GM19328 (cell line): Measurements from ENCODE around the gene SLC29A4.

Experiments
- ATAC-seq: cut with Tn5 transposase; IDR thresholded peaks from one replicate; pipeline ENCODE4 v1.9.1; 2021; ENCODE audit warnings: mild to moderate bottlenecking, moderate library complexity; ENCODE audit not compliant: unreplicated experiment

SLC29A4 gene

DNA sequence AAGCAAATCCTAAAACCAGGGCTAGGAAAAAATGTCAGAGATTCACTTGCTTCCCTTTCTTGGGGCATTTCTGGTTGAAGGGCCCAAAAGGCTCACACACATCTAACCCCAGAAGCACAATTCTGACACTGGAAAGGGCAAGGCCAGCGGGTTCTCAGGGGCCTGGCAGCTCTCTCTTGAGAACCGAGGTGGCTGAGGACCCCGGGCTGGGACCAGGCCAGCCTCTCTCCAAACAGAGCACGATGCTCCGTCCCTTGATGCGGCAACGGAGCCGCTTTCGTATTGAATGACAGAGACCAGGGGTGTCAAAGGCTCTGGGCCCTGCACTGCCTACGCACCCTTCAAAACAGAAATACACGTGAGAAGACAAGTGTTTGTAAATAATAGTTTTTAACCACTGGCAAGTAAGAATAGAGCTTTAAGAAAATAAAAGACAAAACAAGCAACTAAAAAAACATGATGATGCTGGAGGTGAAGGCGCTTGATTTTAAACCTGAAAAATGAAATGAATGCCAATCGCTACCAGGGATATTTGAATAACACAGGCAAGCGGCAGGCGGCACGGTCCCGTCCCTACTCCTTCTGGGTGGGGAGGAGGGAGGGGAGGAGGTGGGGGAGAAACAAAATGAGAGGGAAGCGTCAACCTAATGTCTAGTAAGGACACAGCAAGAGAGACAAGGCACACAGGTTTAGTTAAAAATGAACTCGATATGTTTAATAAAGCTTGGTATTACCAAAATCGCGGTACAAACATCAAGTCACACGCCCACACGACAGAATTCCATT lies 68.0 kb downstream of the SLC29A4 start:
- no peak for ATAC-seq

DNA sequence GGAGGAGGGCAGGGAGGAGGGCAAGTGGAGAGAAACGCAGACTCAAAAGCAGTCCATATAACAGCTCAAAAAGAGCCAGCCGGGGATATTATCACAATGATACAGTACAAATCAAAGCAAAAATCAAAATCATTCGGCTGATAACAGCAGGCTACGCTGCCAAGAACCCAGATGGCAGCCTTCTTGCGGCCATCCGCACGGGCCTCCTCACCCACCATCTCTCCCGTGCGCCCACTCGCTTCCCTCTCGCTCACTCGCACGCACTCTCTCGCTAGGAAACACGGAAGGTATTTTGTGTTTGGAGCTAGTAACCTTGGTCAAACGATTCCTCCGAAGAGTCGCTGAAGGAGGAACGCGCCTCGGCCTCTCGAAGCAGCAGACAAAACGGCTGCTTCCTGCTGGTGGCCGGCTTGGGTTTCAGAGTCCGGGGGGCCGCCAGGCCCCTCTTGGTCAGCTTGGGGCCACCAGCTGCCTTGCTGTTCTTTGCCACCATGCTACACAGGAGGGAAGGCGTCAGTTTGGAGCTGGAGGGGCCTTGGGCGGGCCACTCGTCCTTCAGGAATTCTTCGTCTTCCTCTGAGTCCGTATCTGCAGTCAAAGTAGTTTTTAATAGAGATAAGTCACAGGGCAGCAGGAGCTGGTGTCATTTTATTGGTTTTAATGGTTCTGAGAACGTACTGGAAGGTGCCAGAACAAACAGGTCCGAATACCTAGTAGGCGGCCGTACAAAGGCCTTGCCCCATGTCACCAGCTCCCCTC lies 68.9 kb downstream of the SLC29A4 start:
- ATAC-seq = no peak

DNA sequence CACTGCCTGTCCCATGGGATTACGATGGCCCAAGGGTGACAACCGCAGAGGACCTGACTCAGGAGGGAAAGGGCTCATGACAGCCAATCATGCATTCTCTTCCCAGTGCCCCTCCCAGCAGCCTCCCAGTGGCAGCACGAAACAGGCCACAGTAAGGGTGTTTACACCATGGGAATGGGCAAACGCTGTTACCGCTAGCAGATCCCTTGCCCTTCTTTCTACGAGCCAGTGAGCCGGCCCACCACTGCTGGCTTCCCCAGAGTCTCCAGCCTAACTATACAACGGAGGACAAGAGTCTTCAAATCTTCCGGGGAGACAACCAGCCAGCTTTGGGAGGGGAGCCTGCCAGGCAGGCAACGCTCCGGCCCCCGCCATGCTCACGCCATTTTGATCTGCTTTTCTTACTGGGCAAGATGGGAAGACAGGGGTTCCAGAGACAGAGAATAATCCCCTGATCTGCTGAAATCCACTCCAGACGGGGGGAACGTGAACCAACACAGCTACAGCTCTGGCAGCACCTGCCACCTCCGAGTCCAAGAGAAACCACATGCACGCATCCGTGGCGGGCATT lies 69.8 kb downstream of the SLC29A4 start:
- ATAC-seq = no peak

DNA sequence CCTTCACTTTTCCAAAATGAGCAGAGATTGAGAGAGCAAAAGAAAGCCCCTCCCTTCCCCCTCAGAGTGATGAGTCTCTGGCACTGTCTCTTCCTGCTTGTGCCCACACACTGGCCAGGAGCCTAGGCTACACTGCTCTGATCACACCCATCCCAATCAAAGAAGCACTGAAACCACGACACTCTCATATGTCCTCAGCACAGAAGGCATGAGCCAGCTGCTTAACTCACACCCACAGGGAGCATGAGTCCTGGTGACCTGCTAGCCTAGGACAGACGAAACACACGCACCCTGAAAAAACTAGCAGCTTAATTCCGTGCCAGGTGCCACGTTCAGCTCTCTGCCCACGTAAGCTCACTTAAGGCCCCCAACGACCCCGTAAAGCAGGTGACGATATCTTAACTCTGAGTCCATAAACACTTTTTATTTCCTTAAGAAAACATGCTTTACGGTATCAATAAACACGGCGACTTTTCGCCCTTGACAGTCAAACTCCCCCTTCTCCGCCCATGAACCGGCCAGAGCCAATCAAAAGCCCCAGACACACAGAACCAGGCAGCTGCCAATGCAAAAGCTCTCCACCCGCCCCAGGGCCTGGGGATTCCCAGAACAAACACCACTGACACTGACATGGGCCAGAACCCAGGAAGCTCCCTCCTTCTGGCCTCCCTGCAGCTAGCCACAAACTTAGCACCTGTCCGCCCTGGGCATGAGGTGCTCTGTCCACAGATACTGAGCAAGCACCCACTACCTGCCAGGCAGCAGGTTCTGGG lies 71.9 kb downstream of the SLC29A4 start:
- ATAC-seq = no peak
